ENCODE data around the gene SCARB1.
A peak's percentile ranks its signal among the peaks of the same experiment; 100 is the strongest.

Gene SCARB1

DNA sequence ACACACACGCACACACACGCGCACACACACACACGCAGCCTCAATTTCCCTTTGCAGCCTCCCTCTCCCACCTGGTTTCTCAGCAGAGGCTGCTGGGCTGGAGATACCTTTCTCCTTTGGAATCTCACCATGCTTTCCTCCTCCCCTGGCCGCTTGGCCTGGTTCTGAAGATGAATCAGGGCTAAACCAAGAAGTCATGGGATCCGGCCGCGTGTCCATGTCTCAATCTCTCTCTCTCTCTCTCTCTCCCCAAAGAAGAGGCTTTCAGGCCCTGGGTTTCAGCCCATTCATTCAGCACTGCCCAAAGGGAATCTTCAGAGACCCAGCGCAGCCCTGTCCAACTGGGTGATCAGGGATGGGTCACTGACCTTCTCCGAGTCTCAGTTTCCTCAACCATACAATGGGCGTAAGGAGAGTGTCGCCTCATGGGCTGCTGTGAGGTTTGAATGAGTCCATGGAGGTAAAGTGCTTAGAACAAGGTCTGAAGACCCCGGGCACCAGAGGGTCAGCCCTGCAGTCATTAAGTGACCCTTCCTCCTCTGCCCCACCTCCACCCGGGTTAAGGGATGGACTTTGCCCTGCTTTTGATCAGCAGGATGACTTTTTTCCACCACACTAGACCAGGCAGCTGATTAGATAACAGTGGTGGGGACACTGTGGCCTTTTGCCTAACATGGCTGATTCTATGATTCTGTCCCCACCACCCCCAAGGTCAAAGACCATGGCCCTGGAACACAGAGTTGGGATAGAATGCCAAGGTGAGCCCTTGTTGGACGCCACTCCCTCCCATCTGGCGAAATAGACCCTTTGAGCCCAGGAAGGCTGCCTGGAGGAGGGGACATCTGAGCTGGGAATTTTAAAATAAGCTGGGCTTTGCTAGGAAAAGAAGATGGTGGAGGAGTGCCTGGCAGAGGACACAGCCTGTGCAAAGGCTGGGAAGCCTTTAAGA, 42.1 kb downstream of the SCARB1 start:
- peak; percentile 79 for DNase-seq (ENCODE audit: low spot score)

DNA sequence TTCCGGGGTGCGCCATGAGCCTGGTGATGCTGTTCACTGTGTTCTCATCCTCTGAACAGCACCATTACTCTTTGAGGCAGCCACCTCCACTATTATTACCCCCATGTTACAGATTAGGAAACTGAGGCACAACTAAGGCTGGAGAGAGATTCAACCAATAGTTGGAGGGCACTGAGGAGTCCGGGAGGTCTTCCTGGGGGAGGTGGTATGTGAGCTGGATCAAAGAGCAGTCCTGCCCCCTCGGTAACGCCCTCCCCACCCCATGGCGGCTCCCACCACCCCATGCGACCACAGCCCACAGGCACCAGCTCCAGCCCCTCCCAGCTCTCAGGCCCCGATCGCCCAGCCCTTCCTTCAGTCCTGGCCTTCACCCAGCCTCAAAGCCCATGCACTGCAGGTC, 43.5 kb downstream of the SCARB1 start:
- DNase-seq (ENCODE audit: low spot score), result no peak

- no peak for DNase-seq (ENCODE audit: low spot score)
These were observed 44.1 kb downstream of the SCARB1 start for GRCh38 chr12:124819525-124819924.

GRCh38 chr12:124819080-124819479, 44.6 kb downstream of the SCARB1 start:
- no peak for DNase-seq (ENCODE audit: low spot score)

DNA sequence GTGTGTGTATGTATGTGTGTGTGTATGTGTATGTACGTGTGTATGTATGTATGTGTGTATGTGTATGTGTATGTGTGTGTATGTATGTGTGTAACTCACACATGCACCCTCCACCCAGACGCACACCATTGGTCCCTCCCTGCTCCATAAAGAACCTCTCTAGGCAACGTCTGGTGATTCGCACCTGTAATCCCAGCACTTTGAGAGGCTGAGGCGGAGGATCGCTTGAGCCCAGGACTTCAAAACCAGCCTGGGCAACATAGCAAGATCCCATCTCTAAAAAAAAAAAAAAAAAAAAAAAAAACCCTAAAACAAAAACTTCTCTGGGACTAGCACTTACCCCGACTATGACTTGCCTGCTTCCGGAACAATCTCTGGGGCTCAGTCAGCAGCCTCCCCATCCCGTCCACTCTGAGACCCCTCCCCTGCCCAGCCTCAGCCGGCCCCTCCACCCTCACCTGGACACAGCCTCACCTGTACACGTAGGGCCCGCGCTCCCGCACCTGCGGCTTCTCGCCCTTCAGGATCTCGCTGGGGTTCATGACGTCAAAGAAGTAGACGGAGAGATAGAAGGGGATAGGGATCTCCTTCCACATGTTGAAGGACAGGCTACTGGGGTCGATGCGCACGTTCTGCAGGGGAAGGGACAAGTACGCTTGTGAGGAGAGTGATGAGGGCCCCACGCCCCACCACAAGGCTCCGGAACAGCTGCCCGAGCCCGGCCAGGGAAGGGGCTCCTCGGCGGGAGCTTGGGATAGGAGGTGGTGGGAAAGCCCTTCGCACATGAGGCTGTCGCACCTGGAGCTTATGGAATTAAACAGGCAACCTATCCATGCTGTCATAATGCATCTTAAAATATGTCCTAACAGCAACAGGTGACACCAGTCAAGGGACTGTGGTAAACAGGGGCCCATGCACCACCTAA, 46.3 kb downstream of the SCARB1 start:
- no peak for DNase-seq (ENCODE audit: low spot score)

DNA sequence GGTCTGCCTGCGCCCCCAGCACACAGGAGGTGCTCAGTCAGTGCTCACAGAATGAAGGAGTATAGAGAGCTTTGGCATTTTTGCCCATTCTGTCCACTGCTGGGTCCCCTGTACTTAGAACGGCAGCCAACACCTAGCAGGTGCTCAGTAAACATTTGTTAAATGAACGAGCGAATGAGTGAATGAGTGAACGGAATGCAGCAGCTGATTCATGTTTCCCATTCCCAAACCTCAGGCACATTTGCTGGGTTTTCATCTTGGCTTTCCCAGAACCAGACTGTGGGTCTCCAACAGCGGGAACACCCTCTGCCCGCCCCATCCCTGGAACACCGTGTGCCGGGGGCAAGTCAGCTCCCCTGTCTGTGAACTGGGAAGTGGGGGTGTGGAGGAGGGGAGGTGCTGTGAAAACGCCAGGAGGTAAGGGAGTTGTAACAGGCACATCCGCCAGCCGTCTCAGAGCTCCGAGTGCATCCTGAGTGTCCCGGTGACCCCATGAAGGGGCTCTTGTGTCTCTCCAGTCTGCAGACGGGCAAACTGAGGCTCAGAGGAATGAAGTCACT, 47.3 kb downstream of the SCARB1 start:
- no peak for DNase-seq (ENCODE audit: low spot score)

GRCh38 chr12:124814741-124815613, 48.7 kb downstream of the SCARB1 start:
- DNase-seq (ENCODE audit: low spot score), result no peak

DNA sequence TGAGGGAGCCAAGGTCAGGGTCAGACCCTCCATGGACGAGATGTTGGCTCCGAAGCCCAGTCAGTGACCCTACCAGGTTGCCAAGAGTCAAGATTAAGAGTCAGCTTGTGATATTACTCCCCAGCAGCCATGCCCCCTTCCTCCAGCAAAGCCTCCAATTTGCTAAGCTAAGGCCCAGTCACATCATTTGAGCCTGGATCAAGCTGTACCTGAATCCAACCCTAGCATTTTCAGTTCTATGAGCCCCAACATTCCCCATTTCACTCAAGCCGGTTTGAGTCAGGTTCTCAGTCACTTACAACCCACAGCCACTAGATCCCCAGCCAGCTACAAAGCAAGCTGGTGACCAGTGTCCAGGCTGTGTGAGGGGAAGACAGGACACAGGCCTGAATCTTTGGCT, 49.9 kb downstream of the SCARB1 start:
- DNase-seq (ENCODE audit: low spot score), result no peak

GRCh38 chr12:124812979-124813378, 50.7 kb downstream of the SCARB1 start:
- DNase-seq (ENCODE audit: low spot score), result no peak

DNA sequence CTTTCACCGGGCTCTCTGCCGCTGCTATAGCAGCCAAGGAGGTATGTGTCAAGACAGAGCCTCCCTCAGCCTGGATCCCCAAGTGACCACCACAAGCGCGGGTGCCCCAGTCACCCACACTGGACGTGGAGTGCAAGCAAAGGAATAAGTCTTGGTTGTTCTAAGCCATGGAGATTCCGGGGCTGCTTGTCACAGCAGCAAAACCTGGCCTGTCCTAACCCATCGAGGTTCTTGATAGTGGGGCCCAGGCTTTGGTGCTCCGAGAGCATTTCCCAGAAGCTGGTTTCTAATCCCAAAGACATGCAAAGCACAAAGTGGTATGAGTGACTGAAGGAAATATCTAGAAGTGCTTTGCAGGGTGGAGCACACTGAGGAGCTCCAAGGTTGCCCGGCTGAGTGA, 51.3 kb downstream of the SCARB1 start:
- no peak for DNase-seq (ENCODE audit: low spot score)

DNA sequence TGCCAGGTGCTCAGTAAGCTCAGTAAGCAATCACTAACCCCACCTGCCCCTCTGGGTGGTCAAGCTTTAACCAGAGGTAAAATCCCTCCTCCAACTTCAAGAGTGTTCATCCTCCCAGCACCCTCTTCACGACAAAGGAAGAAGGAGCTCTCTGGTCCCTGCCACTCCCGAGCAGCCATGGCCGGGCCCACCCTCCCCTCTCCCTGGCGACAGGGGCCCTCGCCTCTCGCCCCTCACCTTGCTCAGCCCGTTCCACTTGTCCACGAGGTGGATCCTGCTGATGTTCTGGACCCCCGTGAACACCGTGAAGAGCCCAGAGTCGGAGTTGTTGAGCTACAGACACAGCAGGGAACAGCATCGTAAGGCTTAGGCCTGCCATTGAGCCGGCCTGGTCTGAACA, 52.0 kb downstream of the SCARB1 start:
- DNase-seq (ENCODE audit: low spot score), result no peak

- no peak for DNase-seq (ENCODE audit: low spot score)
These were observed 53.8 kb downstream of the SCARB1 start for GRCh38 chr12:124809878-124810277.

- no peak for DNase-seq (ENCODE audit: low spot score)
These were observed 54.3 kb downstream of the SCARB1 start for GRCh38 chr12:124809391-124809790.

DNA sequence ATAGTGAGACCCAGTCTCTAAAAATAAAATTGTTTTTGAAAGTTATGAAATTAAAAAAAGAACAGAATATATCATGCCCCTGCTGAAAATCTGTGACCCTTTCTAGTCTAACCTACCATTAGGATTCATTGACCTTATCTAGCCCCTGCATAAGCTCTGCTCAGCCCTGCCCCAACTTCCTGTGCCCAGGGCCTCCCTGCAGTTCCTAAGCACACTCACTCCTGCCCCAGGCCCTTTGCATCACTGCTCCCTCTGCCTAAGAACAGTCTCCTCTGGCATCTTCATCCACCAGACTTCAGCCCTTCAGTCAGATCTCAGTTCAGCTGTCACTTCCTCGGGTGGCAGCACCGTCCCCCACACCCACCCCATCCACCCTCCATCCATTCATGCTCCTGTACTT, 55.4 kb downstream of the SCARB1 start:
- no peak for DNase-seq (ENCODE audit: low spot score)

- DNase-seq (ENCODE audit: low spot score), result no peak
These were observed 57.6 kb downstream of the SCARB1 start for GRCh38 chr12:124805876-124806668.

DNA sequence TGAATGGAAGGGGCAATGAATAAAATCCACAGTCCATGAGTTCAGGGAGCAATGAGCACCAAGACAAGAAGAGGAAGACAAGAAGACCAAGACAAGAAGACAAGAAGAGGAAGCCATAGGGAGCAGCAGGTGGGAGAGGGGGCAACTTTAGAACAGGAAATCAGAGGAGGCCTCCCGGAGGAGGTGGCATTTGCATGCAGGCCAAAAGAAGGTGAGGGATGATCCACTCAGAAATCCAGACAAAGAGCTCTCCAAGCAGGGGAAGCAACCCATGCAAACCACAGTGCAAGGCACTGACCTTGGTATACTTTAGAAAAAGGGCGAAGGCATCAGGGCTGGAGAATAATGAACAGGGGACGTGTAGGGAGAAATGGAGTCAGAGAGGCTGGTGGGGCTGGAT, 58.6 kb downstream of the SCARB1 start:
- no peak for DNase-seq (ENCODE audit: low spot score)

- peak; percentile 39 for DNase-seq (ENCODE audit: low spot score)
These were observed 59.5 kb downstream of the SCARB1 start for GRCh38 chr12:124804011-124804621.

- DNase-seq (ENCODE audit: low spot score), result no peak
These were observed 61.3 kb downstream of the SCARB1 start for GRCh38 chr12:124802361-124802760.

GRCh38 chr12:124800506-124800905, 63.2 kb downstream of the SCARB1 start:
- no peak for DNase-seq (ENCODE audit: low spot score)

GRCh38 chr12:124797321-124797720, 66.3 kb downstream of the SCARB1 start:
- no peak for DNase-seq (ENCODE audit: low spot score)

Measured in HuH-7.5 (cell line).